ENCODE results near the gene ZBED1.
"Not testable (repeated sequence)": the region's sequence is repeated elsewhere in the genome, so short reads cannot be mapped to it uniquely, and the experiment has no call there.

- TF ChIP-seq CTCF (conservative IDR thresholded peaks at IDR 0.05; ENCODE audit: low read depth in 2 of 2); EZH2 (IDR thresholded peaks at IDR 0.05; ENCODE audit: low read depth, unreplicated experiment); ETS1 (IDR thresholded peaks at IDR 0.05); POLR2AphosphoS5 (IDR thresholded peaks at IDR 0.05; ENCODE audit: low read depth); ZNF114 (CRISPR knock-in tag; IDR thresholded peaks at IDR 0.05); REST (IDR thresholded peaks at IDR 0.05; ENCODE audit: unreplicated experiment); EZH2phosphoT487 (IDR thresholded peaks at IDR 0.05; ENCODE audit: unreplicated experiment); JUNB (IDR thresholded peaks at IDR 0.05; ENCODE audit: unreplicated experiment); ZNF462 (CRISPR knock-in tag; IDR thresholded peaks at IDR 0.05); STAT1 (IDR thresholded peaks at IDR 0.05; ENCODE audit: unreplicated experiment); NANOG (IDR thresholded peaks at IDR 0.05; ENCODE audit: borderline replicate concordance); CREB1 (CRISPR knock-in tag; IDR thresholded peaks at IDR 0.05; ENCODE audit: low read depth); ZNF331 (CRISPR knock-in tag; IDR thresholded peaks at IDR 0.05; ENCODE audit: low read depth): not testable (repeated sequence)
These were observed 33.7 kb upstream of the ZBED1 start for GRCh38 chrX:2534261-2535021.

Data from GM23338 (cell line).